GM21423 (cell line): Measurements from ENCODE around the gene AICDA.

Experiments
- ATAC-seq: cut with Tn5 transposase; IDR thresholded peaks from one replicate; pipeline ENCODE4 v1.9.1; 2021; ENCODE audit warnings: mild to moderate bottlenecking, moderate library complexity; ENCODE audit not compliant: unreplicated experiment

The AICDA gene

GRCh38 chr12:8556531-8557097 lies 56.0 kb downstream of the AICDA start:
- ATAC-seq = no peak

GRCh38 chr12:8554451-8555195 lies 58.0 kb downstream of the AICDA start:
- no peak for ATAC-seq

GRCh38 chr12:8553088-8553627 lies 59.5 kb downstream of the AICDA start:
- ATAC-seq = no peak
